Spleen (tissue), 7 donors: ENCODE measurements around the gene BRAT1.

ENCODE experiments used
- POLR2A ChIP-seq, 3 donors: fragments of 450-650 bp; IDR thresholded peaks; one replicate each; pipeline ENCODE4 v1.5.1; 2017; ENCODE audit warnings: antibody characterized with exemption in 3 of 3, mild to moderate bottlenecking in 1 of 3
- POLR2AphosphoS5 ChIP-seq, 3 donors: sonication (generic); formaldehyde crosslinking; IDR thresholded peaks; one replicate each; pipeline ENCODE4 v1.5.1; 2017; ENCODE audit warnings: antibody characterized with exemption in 3 of 3
- TF ChIP-seq, protein P1 (sequence below), 11 experiments: fragments of 200-600 bp in 7 of 11; fragments of 450-650 bp in 4 of 11; sonication (generic) in 4 of 11; IDR thresholded peaks in 8 of 11; conservative IDR thresholded peaks in 3 of 11; 1 replicate in 7 of 11; 2 replicates in 4 of 11; pipeline versions ENCODE4 v1.4.0 to v1.8.0; 2016 to 2021; ENCODE audit warnings: antibody characterized with exemption in 11 of 11, inconsistent platforms in 4 of 11, mild to moderate bottlenecking in 1 of 11
- donor health status: DM: no; HTN: no; CAD: no; lungs with moderate emphysema.
- donor health status: DM: no; HTN: no; CAD: no.
- donor health status: DM: no; HTN: no; CAD: no.

DNA sequence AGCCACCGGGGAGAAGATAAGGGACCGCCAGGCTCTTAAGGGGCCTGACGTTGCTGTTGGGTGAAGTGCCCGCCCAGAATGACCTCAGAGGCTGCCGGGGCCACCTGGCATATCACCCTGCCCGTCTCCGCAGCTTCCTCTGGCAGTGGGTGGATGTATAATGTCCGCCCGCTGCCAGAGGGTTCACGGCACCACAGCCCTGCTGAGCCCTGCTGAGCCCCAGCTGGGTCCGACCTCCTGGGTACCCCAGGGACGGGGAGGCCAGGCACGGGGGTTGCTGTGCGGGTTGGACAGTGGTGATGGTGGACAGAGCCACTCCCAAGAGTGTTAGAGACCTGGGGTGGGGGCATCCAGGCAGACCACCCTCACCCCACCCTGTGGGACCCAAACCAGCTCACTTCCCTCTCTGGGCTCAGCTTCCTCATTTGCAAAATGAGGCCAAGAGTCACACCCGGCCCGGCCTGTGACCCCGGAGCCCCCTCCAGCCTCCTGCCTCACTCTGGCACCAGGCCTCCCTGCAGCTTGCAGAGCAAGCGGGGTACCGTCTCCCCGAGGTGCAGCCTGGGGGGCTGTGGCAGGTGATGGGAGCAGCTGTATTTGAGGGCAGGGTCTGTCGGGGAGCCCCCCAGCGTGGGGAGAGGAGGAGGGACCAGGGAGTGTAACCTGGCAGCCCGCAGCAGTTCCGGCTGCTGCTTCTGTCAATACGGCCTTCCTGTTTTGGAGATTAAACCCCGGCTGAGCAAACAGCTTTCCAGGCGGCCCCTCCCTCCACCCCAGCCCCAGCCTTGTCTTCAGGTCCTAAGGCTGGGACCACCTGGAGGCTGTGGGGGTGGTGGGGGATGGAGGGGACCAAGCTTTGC is 44.2 kb downstream of the BRAT1 start:
- TF ChIP-seq, protein P1, sequence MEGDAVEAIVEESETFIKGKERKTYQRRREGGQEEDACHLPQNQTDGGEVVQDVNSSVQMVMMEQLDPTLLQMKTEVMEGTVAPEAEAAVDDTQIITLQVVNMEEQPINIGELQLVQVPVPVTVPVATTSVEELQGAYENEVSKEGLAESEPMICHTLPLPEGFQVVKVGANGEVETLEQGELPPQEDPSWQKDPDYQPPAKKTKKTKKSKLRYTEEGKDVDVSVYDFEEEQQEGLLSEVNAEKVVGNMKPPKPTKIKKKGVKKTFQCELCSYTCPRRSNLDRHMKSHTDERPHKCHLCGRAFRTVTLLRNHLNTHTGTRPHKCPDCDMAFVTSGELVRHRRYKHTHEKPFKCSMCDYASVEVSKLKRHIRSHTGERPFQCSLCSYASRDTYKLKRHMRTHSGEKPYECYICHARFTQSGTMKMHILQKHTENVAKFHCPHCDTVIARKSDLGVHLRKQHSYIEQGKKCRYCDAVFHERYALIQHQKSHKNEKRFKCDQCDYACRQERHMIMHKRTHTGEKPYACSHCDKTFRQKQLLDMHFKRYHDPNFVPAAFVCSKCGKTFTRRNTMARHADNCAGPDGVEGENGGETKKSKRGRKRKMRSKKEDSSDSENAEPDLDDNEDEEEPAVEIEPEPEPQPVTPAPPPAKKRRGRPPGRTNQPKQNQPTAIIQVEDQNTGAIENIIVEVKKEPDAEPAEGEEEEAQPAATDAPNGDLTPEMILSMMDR (IDR thresholded peaks at IDR 0.05 in 8 of 11, conservative IDR thresholded peaks at IDR 0.05 in 3 of 11), result no peak
- TF ChIP-seq POLR2A (IDR thresholded peaks at IDR 0.05) (no peak), POLR2AphosphoS5 (IDR thresholded peaks at IDR 0.05) (peak; percentile 75 to 85 (median 82))
